Effector memory CD4-positive, alpha-beta T cell (primary cell): Measurements from ENCODE around the gene NCR3LG1.

Source experiments
- DNase-seq, 3 donors: peaks; one replicate each; pipeline ENCODE4 v3.0.0-alpha.2; 2020
- H3K27ac ChIP-seq: 2 replicates; pipeline ENCODE4 v1.7.0; 2013; ENCODE audit warnings: mild to moderate bottlenecking, low read length, moderate library complexity; ENCODE audit not compliant: insufficient read depth, poor library complexity, severe bottlenecking
- H3K27me3 ChIP-seq: replicated peaks from 2 replicates; pipeline ENCODE4 v1.7.0; 2013; ENCODE audit warnings: mild to moderate bottlenecking, low read length; ENCODE audit not compliant: insufficient read depth, control insufficient read depth, poor library complexity, severe bottlenecking
- H3K36me3 ChIP-seq: 2 replicates; pipeline ENCODE4 v1.7.0; 2013; ENCODE audit warnings: mild to moderate bottlenecking, low read length, moderate library complexity; ENCODE audit not compliant: control insufficient read depth, insufficient read depth
- H3K4me1 ChIP-seq: 2 replicates; pipeline ENCODE4 v1.7.0; 2013; ENCODE audit warnings: low read length, mild to moderate bottlenecking; ENCODE audit not compliant: control insufficient read depth, insufficient read depth, poor library complexity, severe bottlenecking
- H3K4me3 ChIP-seq: 2 replicates; pipeline ENCODE4 v1.7.0; 2013; ENCODE audit warnings: low read length, low read depth, mild to moderate bottlenecking; ENCODE audit not compliant: insufficient read depth, poor library complexity, severe bottlenecking
- H3K9me3 ChIP-seq: 2 replicates; pipeline ENCODE4 v1.7.0; 2013; ENCODE audit warnings: mild to moderate bottlenecking, low read length, moderate library complexity; ENCODE audit not compliant: control insufficient read depth

NCR3LG1 gene

DNA sequence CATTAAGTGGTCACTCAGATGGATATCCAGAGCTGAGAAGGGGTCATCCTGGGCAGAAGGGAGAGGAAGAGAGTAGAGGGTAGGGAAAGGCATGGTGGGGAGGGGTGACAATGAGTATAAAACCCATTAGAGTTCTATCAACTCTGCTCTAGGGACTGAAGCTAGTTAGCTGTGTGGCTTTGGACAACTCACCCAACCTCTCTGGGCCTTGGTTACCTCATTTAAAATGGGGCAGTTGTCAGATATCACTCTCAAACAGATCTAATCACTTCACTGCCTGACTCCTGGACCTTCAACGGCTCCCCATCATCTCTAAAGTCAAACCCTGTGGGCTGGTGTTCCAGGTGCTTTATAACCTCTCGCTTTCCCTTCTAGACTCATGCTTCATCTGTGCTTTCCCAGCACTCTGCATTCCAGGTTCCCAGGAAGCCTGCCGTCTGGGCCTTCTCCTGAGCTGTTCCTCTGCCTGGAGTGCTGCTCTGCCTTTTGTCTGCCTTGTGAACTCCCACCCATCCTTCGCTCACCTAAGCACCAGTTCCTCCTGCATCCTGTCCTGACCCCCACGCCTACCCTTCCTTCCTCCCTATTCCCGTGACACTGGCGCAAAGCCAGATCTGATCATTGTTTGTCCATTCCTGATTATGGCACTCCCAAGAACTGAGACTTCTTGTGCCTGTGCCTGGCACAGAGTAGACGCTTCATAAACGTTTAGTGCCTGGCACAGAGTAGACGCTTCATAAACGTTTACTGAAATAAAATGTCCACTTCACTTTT lies 59.2 kb downstream of the NCR3LG1 start:
- Histone ChIP-seq H3K27me3 (peaks cover 3% of the 10 kb centered on the region), H3K4me1 (no peaks in the 10 kb centered on the region), H3K9me3 (no peaks in the 10 kb centered on the region), H3K27ac (no peak overlapping the region), H3K36me3 (no peaks in the 10 kb centered on the region), H3K4me3 (no peak overlapping the region)
- no peak for DNase-seq

- no peak overlapping the region for H3K4me3 ChIP-seq
- H3K27ac ChIP-seq: no peak overlapping the region
- no peaks in the 10 kb centered on the region for H3K4me1 ChIP-seq
- DNase-seq: no peak
- peaks cover 3% of the 10 kb centered on the region for H3K27me3 ChIP-seq
- no peaks in the 10 kb centered on the region for H3K36me3 ChIP-seq
- H3K9me3 ChIP-seq: no peaks in the 10 kb centered on the region
Measured at GRCh38 chr11:17411418-17411817, 59.8 kb downstream of the NCR3LG1 start.

DNA sequence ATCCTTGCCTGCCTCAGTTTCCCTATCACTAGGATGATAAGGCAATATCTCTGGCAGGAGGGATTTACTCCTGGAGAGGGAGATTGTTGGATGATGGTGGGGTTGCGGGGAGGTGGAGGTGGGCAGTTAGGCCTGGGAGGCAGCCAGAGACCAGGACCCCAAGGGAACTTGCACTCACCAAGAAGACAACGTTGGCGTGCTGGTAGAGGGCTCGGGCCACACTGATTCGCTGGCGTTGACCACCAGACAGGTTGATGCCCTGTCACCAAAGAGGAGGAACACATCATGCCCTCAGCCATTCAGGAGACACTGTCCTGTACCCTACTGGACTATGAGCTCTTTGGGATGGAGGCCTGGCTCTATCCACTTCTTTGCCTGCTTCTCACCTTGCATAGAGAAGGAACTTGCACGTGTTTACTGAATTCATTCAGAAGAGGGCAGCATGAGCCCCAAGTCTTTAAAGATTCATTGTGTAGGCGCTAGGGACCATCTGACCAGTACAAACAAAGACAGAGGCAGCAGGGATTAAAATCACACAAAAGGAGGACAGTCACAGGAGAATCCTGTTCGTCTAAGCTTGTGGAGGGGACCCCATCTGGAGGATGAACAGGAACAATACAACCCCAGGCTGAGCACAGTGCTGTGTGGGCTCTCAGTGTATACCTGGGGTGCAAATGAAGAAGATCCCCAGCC lies 61.0 kb downstream of the NCR3LG1 start:
- no peak overlapping the region for H3K4me3 ChIP-seq
- H3K4me1 ChIP-seq: no peaks in the 10 kb centered on the region
- H3K27ac ChIP-seq: no peak overlapping the region
- H3K27me3 ChIP-seq: peaks cover 3% of the 10 kb centered on the region
- no peaks in the 10 kb centered on the region for H3K9me3 ChIP-seq
- no peaks in the 10 kb centered on the region for H3K36me3 ChIP-seq
- no peak for DNase-seq

GRCh38 chr11:17413414-17414316 lies 62.1 kb downstream of the NCR3LG1 start:
- peaks cover 3% of the 10 kb centered on the region for H3K27me3 ChIP-seq

DNA sequence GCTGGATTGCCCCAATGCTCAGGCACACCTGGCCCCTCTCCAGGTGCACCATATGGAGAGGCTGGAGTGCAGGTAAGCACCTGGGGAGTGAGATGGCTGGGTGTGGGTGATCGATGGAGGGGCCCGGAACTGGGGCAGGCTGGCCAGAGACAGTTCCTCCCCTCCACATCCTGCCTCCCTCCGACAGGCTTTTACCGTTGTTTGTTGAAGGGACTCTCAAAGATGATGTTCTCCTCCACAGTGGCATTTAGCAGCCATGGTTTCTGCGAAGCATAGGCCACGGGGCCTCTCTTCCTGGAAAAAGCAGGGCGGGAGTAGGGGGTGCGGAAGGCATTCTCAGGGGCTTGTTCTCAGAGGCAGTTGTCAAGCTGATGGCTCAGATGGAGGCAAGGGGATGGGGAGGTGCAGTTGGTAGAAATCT lies 62.7 kb downstream of the NCR3LG1 start:
- Histone ChIP-seq H3K27me3 (peaks cover 3% of the 10 kb centered on the region), H3K9me3 (no peaks in the 10 kb centered on the region), H3K27ac (no peak overlapping the region), H3K4me3 (no peak overlapping the region), H3K36me3 (no peaks in the 10 kb centered on the region), H3K4me1 (no peaks in the 10 kb centered on the region)
- DNase-seq: no peak

More at GRCh38 chr11:17413414-17414316, 62.1 kb downstream of the NCR3LG1 start:
- no peak overlapping the region for H3K27ac ChIP-seq
- no peaks in the 10 kb centered on the region for H3K36me3 ChIP-seq
- no peak for DNase-seq
- no peak overlapping the region for H3K4me3 ChIP-seq
- no peaks in the 10 kb centered on the region for H3K9me3 ChIP-seq
- no peaks in the 10 kb centered on the region for H3K4me1 ChIP-seq

DNA sequence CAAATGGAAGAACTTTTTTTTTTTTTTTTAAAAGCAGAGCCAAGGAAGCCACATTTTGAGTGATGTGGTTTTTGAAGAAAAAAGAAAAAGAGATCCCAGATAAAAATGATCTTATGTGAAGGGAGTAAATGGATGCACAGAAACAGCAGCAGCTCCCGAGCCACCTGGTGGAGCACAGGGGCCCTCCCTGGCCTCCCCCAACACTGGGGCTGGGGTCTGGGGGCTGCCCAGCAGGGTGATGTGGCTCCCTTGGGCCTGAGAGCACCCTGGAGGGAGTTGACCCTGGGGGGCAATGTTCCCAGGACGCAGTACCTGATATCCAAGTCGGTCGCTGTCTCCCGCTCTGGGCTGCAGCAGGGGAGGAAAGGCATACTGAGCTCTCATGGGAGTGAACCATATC lies 63.4 kb downstream of the NCR3LG1 start:
- no peaks in the 10 kb centered on the region for H3K4me1 ChIP-seq
- no peak overlapping the region for H3K27ac ChIP-seq
- no peaks in the 10 kb centered on the region for H3K9me3 ChIP-seq
- no peaks in the 10 kb centered on the region for H3K36me3 ChIP-seq
- no peak for DNase-seq
- H3K27me3 ChIP-seq: peaks cover 7% of the 10 kb centered on the region
- no peak overlapping the region for H3K4me3 ChIP-seq

GRCh38 chr11:17415523-17416104 lies 64.0 kb downstream of the NCR3LG1 start:
- Histone ChIP-seq H3K27me3 (peaks cover 8% of the 10 kb centered on the region), H3K27ac (no peak overlapping the region), H3K9me3 (no peaks in the 10 kb centered on the region), H3K36me3 (no peaks in the 10 kb centered on the region), H3K4me3 (no peak overlapping the region), H3K4me1 (no peaks in the 10 kb centered on the region)
- DNase-seq: no peak

DNA sequence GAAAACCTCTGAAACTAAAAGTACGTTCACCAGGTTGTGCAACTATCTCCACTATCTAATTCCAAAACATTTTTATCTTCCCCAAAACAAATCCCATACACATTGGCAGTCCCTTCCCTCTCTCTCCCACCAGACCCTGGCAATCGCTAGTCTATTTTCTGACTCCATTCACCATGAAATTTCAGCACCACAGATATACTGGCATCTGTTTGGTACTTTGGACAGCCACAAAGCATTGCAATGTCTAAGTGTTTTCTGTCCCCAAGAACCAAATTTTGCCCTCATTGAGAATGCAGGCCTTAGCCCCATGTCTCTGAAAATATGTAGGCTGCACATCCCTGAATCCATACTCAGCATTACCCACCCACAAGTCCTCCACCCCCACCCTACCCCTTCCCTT lies 64.9 kb downstream of the NCR3LG1 start:
- no peak for DNase-seq
- H3K27ac ChIP-seq: no peak overlapping the region
- H3K36me3 ChIP-seq: no peaks in the 10 kb centered on the region
- H3K27me3 ChIP-seq: peaks cover 8% of the 10 kb centered on the region
- no peaks in the 10 kb centered on the region for H3K4me1 ChIP-seq
- no peaks in the 10 kb centered on the region for H3K9me3 ChIP-seq
- no peak overlapping the region for H3K4me3 ChIP-seq

GRCh38 chr11:17418444-17419081 lies 67.0 kb downstream of the NCR3LG1 start:
- H3K27me3 ChIP-seq: peaks cover 8% of the 10 kb centered on the region
- no peaks in the 10 kb centered on the region for H3K9me3 ChIP-seq
- no peaks in the 10 kb centered on the region for H3K36me3 ChIP-seq
- DNase-seq: no peak
- H3K4me1 ChIP-seq: no peaks in the 10 kb centered on the region
- no peak overlapping the region for H3K27ac ChIP-seq
- H3K4me3 ChIP-seq: no peak overlapping the region
